WTC11 (cell line): Measurements from ENCODE around the gene TACO1. TPM values are rescaled to one million over a fixed set of nuclear protein-coding genes. Genes with fewer than 3 reads are reported as not detected.

Experiments
- ATAC-seq: fragments of 200-7000 bp; cut with Tn5 transposase; 2 replicates; pipeline ENCODE4 v1.10.0; 2021; ENCODE audit warnings: mild to moderate bottlenecking, moderate library complexity
- CTCF ChIA-PET: fragments of 300-600 bp; sonication (Branson Sonifier 250); formaldehyde crosslinking; loops from one replicate; lab custom pipeline; 2021; ENCODE audit warnings: antibody characterized with exemption; lab: Charles Lee
- POLR2A ChIA-PET: fragments of 350-600 bp; sonication (Branson Sonifier 250); formaldehyde crosslinking; loops from one replicate; lab custom pipeline; 2021; ENCODE audit warnings: antibody characterized with exemption; lab: Charles Lee
- DNase-seq: peaks from one replicate; pipeline ENCODE4 v3.0.0; 2021; ENCODE audit warnings: low spot score
- H3K27ac Mint-ChIP-seq: 2 replicates; pipeline ENCODE4 v1.8.0; 2021; ENCODE audit warnings: mixed read lengths
- H3K27me3 Mint-ChIP-seq: 2 replicates; pipeline ENCODE4 v1.8.0; 2021; ENCODE audit warnings: low read depth, mild to moderate bottlenecking, moderate library complexity, mixed read lengths
- H3K36me3 Mint-ChIP-seq: 2 replicates; pipeline ENCODE4 v1.8.0; 2021; ENCODE audit warnings: mixed read lengths
- H3K4me1 Mint-ChIP-seq: 2 replicates; pipeline ENCODE4 v1.8.0; 2022; ENCODE audit warnings: mixed read lengths
- H3K4me3 Mint-ChIP-seq: 2 replicates; pipeline ENCODE4 v1.8.0; 2021; ENCODE audit warnings: mild to moderate bottlenecking, moderate library complexity, mixed read lengths
- H3K9me3 Mint-ChIP-seq: 2 replicates; pipeline ENCODE4 v1.8.0; 2021; ENCODE audit warnings: mixed read lengths
- AFF4 ChIP-seq: sonication (generic); formaldehyde crosslinking; IDR thresholded peaks from 2 replicates; pipeline ENCODE4 v1.8.1; 2023; ENCODE audit warnings: mild to moderate bottlenecking, missing genetic modification reagents, borderline replicate concordance
- FOXP1 ChIP-seq: sonication (generic); formaldehyde crosslinking; IDR thresholded peaks from 2 replicates; pipeline ENCODE4 v1.8.0; 2022; ENCODE audit warnings: missing genetic modification reagents, mild to moderate bottlenecking, moderate library complexity, borderline replicate concordance
- GABPB1 ChIP-seq: sonication (generic); formaldehyde crosslinking; IDR thresholded peaks from 2 replicates; pipeline ENCODE4 v1.8.1; 2023; ENCODE audit warnings: mild to moderate bottlenecking, missing genetic modification reagents
- HMGA2 ChIP-seq: fragments of 250-450 bp; sonication (Bioruptor Pico); IDR thresholded peaks from 2 replicates; pipeline ENCODE4 v1.4.0; 2021; ENCODE audit warnings: mild to moderate bottlenecking, moderate library complexity
- IRF2 ChIP-seq: sonication (generic); formaldehyde crosslinking; IDR thresholded peaks from 2 replicates; pipeline ENCODE4 v1.8.0; 2022; ENCODE audit warnings: low read depth, missing genetic modification reagents, borderline replicate concordance
- MXD4 ChIP-seq: fragments of 250-450 bp; sonication (Bioruptor Pico); IDR thresholded peaks from 2 replicates; pipeline ENCODE4 v1.8.0; 2021; ENCODE audit warnings: mild to moderate bottlenecking, moderate library complexity, borderline replicate concordance
- MYBL2 ChIP-seq: sonication (generic); formaldehyde crosslinking; IDR thresholded peaks from 2 replicates; pipeline ENCODE4 v1.8.1; 2023; ENCODE audit warnings: mild to moderate bottlenecking, moderate library complexity, missing genetic modification reagents
- RELA ChIP-seq: sonication (generic); formaldehyde crosslinking; IDR thresholded peaks from 2 replicates; pipeline ENCODE4 v1.8.1; 2022; ENCODE audit warnings: missing genetic modification reagents, mild to moderate bottlenecking, borderline replicate concordance
- RORB ChIP-seq: fragments of 250-450 bp; sonication (Bioruptor Pico); IDR thresholded peaks from 2 replicates; pipeline ENCODE4 v1.9.0; 2021; ENCODE audit warnings: mild to moderate bottlenecking
- ZNF121 ChIP-seq: sonication (generic); formaldehyde crosslinking; IDR thresholded peaks from 2 replicates; pipeline ENCODE4 v1.8.0; 2023; ENCODE audit warnings: missing genetic modification reagents
- ZNF281 ChIP-seq: sonication (generic); formaldehyde crosslinking; IDR thresholded peaks from 2 replicates; pipeline ENCODE4 v1.8.0; 2023; ENCODE audit warnings: mild to moderate bottlenecking, missing genetic modification reagents
- ZNF317 ChIP-seq: sonication (generic); formaldehyde crosslinking; IDR thresholded peaks from 2 replicates; pipeline ENCODE4 v1.8.1; 2023; ENCODE audit warnings: low read depth, mild to moderate bottlenecking, moderate library complexity, missing genetic modification reagents, borderline replicate concordance
- ZNF425 ChIP-seq: fragments of 250-450 bp; sonication (Bioruptor Pico); conservative IDR thresholded peaks from 2 replicates; pipeline ENCODE4 v1.9.0; 2021; ENCODE audit warnings: mild to moderate bottlenecking
- total RNA-seq: library from RNA; stranded (reverse); gene quantifications from 3 replicates; pipeline ENCODE4 v1.2.3, GENCODE V29; 2021
- TF ChIP-seq, protein P1 (sequence below): fragments of 250-450 bp; sonication (Bioruptor Pico); IDR thresholded peaks from 2 replicates; pipeline ENCODE4 v1.9.0; 2021; ENCODE audit warnings: moderate library complexity, mild to moderate bottlenecking, inconsistent platforms, borderline replicate concordance
- TF ChIP-seq, protein P2 (sequence below): sonication (generic); formaldehyde crosslinking; IDR thresholded peaks from 2 replicates; pipeline ENCODE4 v1.8.1; 2023; ENCODE audit warnings: mild to moderate bottlenecking, missing genetic modification reagents

TACO1 gene
- total RNA-seq, 1 experiment from 2014 or later, result 26.9 TPM

- H3K9me3 Mint-ChIP-seq, result no peaks in the 10 kb centered on the region
- CTCF ChIA-PET, result interaction anchor here (1.0 to 2.2 kb wide), 2 partner anchors 37 to 214 kb away, joined by 3 to 7 read pairs; no protein-coding TSS in a partner anchor
- no peak for DNase-seq
- TF ChIP-seq HMGA2 (CRISPR knock-in tag) (no peak), AFF4 (CRISPR knock-in tag) (no peak), FOXP1 (CRISPR knock-in tag) (no peak), ZNF281 (CRISPR knock-in tag) (no peak), MYBL2 (CRISPR knock-in tag) (no peak), IRF2 (no peak), RORB (CRISPR knock-in tag) (no peak), ZNF317 (CRISPR knock-in tag) (no peak), GABPB1 (CRISPR knock-in tag) (no peak), RELA (CRISPR knock-in tag) (no peak)
- TF ChIP-seq, protein P1, sequence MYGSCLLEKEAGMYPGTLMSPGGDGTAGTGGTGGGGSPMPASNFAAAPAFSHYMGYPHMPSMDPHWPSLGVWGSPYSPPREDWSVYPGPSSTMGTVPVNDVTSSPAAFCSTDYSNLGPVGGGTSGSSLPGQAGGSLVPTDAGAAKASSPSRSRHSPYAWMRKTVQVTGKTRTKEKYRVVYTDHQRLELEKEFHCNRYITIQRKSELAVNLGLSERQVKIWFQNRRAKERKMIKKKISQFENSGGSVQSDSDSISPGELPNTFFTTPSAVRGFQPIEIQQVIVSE (CRISPR knock-in tag), result no peak
- TF ChIP-seq, protein P2, sequence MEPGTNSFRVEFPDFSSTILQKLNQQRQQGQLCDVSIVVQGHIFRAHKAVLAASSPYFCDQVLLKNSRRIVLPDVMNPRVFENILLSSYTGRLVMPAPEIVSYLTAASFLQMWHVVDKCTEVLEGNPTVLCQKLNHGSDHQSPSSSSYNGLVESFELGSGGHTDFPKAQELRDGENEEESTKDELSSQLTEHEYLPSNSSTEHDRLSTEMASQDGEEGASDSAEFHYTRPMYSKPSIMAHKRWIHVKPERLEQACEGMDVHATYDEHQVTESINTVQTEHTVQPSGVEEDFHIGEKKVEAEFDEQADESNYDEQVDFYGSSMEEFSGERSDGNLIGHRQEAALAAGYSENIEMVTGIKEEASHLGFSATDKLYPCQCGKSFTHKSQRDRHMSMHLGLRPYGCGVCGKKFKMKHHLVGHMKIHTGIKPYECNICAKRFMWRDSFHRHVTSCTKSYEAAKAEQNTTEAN (CRISPR knock-in tag), result no peak
- POLR2A ChIA-PET, result no interaction called here
- H3K4me1 Mint-ChIP-seq, result peaks cover 14% of the 10 kb centered on the region
- ATAC-seq, result no peak
- H3K36me3 Mint-ChIP-seq, result peaks cover 4% of the 10 kb centered on the region; the same call in 1 of the 2 replicates
- no peak overlapping the region for H3K4me3 Mint-ChIP-seq
- peak overlapping the region; percentile 35 for H3K27ac Mint-ChIP-seq
- H3K27me3 Mint-ChIP-seq, result no peaks in the 10 kb centered on the region
These were observed 38.4 kb downstream of the TACO1 start for GRCh38 chr17:63639125-63639524.

GRCh38 chr17:63640038-63640437 is 39.3 kb downstream of the TACO1 start:
- Mint-ChIP-seq H3K4me1 (peaks cover 7% of the 10 kb centered on the region), H3K36me3 (peaks cover 4% of the 10 kb centered on the region; the same call in 1 of the 2 replicates), H3K27me3 (no peaks in the 10 kb centered on the region), H3K4me3 (no peak overlapping the region), H3K9me3 (no peaks in the 10 kb centered on the region), H3K27ac (no peak overlapping the region)
- ChIA-PET POLR2A (no interaction called here), CTCF (interaction anchor here (0.8 kb wide), 1 partner anchor 27 kb away, joined by 3 read pairs; no protein-coding TSS in a partner anchor)
- TF ChIP-seq MXD4 (no peak), ZNF425 (CRISPR knock-in tag) (no peak), ZNF121 (CRISPR knock-in tag) (peak; percentile 78)
- no peak for ATAC-seq
- no peak for DNase-seq
